Stimulated activated CD8-positive, alpha-beta memory T cell treated with anti-CD3 and anti-CD28 coated beads, Interleukin-4, amount 100 ng/mL, for 1 hour (primary cell): ENCODE results near the gene KIF1B.

Source experiments
- DNase-seq, 2 donors: peaks; one replicate each; pipeline ENCODE4 v3.0.0-alpha.2; 2020; ENCODE audit warnings: low read depth in 2 of 2, low spot score in 1 of 2

The KIF1B gene

DNA sequence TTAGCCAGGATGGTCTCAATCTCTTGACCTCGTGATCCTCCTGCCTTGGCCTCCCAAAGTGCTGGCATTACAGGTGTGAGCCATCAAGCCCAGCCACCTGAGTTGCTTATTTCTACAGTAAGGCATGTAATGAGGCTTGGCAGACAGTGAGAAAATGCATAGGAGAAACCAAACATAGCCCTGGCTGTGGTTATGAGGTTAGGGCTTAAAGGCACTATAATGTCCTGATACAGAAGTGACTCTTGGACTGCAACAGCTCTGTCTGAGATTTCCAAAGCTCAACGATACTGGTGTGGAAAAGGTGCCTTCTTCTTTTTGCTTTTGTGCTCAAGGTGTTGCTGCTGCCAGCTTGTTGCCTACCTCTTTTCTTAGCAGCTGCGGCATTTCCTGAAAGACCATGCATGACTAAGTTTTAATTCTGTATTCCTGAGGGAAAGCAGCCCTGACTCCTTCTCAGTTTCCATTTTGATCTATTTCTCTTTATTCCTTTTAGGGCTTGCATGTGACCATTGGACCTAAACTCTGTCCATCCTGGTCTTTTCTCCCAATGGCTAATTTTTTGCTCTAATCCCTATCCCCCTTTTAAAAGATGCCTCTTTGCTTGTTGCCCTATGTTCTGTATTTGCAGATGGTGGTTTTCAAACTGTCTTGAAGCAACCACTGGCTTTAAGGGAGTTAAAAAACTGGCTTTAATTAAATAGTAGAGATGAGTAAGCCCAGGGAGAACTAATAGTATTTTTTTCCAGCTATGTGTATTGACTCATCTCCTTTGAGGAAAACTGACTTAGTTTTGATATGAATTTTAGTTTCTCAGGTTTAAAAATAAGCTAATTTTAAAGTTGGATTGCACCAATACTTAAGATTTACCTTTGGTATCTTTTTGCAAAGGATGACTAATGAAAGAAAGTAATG, 70.3 kb downstream of the KIF1B start:
- no peak for DNase-seq

DNA sequence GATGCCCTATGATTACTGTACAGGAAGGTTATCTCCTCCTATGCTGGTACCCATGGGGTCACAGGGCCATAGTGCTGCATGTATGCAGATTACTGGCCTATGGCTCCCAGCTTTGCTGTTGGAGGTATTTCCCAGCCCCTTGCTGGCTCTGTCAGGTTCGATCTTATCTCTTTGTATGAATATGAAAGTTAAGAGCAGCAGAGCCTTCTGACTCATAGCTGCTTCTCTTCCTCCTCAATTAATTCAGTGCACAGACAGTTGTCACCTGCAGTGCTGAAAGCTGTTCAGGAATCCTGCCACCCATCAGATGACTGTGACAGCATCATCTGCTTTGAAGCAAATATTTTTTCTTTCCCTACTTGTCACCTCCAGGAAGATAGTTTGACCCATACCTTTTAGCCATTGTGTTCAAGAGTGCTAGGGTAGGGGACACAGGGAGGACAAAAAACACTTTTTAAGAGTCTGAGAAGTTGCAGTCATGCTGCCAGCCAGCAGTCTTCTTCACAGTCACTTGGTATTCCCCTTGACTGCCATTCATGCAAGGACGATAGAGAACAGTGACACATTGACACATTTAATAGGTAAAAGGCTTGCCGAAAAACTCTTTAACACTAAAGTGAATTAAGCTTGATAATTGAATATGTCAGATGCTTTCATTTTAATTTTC, 73.1 kb downstream of the KIF1B start:
- no peak for DNase-seq

DNA sequence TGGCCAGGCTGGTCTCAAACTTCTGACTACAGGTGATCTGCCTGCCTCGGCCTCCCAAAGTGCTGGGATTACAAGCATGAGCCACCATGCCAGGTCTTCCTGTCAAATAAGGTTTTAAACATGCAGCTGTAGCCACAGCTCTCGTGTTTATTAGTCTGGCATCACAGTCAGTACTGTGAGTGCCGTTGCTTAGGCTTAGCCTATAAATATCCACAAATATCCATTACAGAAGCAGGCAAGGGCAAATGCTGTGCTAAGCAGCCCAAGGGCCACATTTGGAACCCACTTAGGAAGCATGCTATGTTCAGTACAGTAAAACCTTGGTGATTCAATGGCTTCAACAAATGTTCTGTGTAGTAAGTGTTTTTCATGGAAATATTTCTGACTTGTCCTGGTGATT, 75.9 kb downstream of the KIF1B start:
- DNase-seq = no peak

DNA sequence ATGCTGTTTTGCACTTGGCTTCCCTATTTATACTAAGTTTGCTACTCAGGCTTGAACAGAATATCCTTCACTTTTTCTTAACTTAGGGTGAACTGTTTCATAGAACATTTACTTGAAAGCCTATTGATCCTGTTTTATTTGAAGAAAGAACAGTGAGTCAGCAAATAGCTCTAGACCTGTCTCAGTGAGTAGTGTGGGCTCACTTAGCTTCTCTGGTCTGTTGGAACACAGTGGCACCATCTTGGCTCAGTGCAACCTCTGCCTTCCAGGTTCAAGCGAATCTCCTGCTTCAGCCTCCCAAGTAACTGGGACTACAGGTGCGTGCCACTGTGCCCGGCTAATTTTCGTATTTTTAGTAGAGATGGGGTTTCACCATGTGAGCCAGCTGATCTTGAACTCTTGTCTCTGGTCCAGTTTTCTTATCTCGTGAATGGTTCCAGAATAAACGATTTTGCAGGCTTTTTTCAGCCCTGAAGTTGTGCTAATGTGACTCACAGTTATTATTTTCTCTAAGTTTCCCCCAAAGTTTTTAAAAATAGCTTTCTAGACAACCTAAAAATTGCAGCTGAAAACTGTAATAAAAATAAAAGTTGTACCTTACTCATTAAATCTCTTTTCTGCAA, 76.8 kb downstream of the KIF1B start:
- no peak for DNase-seq

DNA sequence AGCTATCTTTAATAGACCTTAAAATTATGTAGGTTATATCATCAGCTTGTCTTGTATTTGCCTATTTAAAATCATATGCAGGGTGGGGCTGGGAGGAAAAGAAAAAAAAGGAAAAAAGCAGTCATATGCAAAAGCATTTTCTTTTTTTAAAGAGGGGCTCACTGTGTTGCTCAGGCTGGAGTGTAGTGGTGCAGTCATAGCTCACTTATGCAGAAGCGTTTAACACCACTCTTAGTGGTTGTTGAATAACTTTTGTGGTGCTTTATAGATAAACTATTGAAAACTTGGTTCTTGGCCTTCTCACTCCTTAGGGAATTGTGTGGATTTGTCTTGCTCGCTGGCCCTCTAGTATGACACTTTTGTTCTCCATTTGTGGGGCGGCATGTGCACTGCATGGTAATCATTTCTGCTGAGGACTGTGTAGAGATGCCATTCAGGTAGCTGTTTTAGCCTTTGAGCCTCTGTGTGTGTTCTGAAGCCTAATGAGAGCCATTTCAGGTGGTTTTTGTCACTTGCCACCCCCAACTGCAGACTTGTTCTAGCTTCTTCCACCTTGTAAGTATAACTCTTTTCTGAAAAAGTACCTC, 77.8 kb downstream of the KIF1B start:
- DNase-seq = no peak

DNA sequence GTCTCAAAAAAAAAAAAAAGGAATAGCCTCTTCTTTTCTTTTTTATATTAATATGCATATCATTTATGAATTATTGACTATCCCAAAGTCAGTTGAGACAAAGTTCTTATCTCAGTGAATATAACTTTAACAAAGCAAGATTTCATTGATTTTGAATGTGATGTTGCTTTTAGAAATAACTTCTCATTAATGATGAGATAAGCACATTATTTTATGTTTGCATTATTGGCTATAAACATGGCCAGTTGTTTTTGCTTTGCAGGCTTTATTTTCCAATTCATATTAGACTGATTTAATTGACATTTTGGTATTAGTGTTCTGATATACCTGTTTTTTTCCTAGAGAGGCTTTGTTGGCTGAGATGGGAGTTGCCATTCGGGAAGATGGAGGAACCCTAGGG, 81.3 kb downstream of the KIF1B start:
- no peak for DNase-seq

DNA sequence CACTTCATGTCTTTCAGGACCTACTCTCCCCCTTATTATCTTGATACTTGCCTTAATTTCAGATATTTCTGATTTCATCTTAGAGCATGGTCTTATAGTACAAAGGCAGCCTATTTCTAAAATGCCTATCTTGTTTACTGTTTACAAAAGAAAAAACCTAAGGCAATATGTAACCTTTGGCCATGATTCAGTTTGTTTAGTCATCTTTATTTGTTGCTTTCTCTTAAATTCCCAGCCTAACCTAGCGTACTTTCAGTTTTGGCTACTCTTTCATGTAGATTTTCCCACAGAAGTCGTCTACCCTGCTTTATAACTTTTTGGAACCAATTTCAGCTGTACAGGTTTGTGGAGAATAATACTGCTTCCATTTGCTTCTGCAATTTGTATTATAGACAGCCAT, 81.8 kb downstream of the KIF1B start:
- DNase-seq = no peak

DNA sequence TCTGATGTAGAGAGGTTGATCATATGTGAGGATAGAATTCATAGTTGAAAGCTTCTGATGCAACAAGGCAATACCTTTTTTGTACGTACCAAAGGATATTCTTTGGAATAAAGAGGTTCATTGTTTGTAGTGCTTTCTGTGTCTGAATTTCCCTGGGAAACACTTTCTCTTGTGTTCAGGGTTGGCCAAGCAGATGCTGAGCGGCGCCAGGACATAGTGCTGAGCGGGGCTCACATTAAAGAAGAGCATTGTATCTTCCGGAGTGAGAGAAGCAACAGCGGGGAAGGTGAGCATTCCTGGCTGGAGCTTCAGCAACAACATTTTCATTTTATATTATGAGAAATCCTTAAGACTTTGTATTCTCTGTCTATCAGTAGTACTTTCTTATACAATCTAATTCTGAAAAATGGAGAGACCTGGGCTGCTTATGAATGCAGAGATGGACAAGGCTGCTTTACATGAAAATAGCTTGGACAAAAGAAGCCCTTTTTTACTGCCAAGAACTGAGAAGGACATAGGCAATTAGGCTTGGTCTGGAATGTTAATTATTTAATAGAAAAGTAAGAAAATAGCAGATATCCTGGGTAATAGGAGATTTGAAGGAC, 85.2 kb downstream of the KIF1B start:
- no peak for DNase-seq

DNA sequence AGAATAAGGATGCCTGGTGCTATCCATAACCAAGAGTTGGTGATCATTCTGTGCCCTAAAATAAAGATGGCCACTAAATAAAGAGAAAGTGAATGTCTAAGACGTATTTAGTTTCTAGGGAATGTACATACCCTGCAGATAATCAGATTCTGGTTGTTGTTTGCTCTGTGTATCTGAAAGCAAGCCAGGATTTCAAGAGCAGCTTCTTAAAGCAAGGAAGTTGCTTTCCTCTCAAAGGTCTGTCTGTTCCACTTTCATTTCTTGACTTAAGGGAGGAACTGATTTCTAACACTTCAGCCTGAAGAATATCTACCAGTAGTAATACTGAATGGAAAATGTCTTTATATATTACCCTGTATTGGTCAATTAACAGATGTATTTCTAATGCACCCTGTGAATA, 88.8 kb downstream of the KIF1B start:
- DNase-seq = no peak

DNA sequence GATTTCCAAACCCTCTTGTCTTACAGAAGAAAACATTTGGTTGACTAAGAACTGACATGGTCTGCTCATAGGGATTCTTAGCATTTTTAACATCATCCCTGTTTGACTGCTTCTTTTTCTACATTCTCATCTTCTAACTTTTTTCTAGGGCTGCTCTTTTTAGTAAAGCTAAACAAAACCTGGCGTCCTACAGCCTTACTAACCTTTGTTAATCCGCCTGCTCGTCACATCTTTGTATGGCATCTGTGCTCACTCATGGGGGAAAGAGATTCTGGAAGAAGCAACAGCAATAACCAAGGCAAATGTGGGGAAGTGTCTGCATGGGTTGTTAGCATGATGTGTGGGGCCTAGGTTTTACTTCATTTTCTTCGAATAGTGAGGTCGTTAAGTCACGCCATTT, 92.0 kb downstream of the KIF1B start:
- DNase-seq = no peak

DNA sequence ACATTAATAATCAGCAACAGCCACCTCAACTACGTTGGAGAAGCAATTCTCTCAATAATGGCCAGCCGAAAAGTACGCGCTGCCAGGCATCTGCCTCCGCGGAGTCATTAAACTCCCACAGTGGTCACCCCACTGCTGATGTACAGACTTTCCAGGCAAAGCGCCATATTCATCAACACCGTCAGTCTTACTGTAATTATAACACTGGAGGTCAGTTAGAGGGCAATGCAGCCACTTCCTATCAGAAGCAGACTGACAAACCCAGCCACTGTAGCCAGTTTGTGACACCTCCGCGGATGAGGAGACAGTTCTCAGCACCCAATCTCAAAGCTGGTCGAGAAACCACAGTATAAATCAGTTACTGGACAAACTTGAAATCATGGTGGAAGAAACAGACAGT, 93.9 kb downstream of the KIF1B start:
- DNase-seq = no peak

DNA sequence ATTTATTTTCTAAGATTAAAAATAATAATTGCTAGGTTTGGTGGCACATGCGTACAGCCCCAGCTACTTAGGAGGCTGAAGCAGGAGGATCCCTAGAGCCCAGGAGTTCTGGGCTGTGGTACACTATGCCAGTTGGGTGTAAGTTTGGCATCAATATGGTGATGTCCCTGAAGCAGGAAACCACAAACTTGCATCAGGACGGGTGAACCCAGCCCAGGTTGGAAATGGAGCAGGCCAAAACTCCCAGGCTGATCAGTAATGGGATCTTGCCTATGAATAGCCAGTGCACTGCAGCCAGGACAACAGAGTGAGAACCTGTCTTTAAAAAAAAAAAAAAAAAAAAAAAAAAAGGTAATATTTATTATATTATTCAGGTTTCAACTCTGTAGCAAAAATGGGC, 96.1 kb downstream of the KIF1B start:
- no peak for DNase-seq

DNA sequence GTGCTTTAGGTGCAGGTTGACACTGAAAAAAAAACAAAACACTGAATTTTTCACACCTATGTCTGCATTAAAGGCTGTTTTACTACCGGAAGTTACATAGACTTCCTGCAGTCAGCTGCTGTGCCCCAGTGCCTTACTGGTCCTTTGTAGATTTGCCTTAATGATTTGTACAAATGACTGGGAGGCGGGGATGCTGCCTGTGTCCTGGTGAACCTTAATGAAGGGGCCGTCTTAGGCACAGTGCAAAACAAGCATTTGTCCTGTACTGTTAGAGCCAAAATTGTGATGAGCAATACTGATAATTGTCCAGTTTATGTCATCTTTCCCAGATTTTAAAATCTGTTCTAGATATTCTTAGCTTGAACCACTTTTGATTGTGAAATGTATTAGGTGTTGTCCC, 97.6 kb downstream of the KIF1B start:
- DNase-seq = no peak

DNA sequence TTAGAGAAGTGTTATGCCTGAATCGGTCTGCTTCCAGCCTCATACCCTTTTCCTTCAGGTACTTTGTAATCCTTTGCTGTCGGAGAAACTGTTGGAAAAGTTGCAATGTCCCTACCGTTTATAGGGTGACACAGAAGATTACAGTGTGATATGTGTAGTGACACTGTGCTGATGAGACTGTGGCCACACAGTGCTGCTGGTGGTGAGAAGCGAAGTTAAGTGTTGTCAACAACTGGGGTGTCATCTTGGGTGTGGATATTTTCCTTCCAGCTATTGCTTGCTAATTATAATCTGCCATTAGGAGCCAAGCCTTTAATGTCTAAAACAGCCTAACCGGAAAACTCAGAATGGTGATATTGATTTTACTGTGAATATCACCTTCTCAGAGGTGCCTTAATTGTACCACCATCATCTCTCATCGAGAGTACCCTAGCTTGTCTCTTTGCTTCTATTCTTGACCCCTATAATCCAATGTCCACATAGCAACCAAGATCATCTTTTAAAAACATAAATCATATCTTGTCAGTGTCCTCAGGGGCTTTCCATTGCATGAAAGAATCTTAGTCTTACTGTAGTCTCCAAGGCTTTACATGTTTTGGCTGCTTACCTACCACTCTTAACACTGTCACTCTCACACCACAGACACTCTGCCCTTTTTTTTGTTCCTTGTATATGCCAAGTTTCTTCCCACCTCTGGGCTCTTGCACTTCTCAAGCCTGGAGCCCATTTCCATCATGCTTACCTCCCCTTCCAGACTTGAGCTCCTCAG, 99.1 kb downstream of the KIF1B start:
- DNase-seq = no peak

DNA sequence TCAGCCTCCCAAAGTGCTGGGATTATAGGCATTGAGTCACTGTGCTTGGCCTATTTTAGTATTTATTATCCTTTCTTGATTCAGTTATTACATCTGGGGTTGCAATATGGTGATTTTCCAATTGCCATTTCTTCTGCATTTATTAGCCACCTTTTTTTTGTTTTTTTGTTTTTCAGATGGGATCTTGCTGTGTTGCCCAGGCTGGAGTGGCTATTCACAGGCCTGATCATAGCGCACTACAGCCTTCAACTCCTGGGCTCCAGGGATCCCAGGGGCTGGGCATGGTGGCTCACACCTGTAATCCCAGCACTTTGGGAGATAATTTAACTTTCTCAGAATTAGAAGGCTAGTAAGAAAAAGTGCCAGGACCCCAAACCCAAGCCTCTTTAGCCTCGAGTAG, 106.4 kb downstream of the KIF1B start:
- DNase-seq = no peak

DNA sequence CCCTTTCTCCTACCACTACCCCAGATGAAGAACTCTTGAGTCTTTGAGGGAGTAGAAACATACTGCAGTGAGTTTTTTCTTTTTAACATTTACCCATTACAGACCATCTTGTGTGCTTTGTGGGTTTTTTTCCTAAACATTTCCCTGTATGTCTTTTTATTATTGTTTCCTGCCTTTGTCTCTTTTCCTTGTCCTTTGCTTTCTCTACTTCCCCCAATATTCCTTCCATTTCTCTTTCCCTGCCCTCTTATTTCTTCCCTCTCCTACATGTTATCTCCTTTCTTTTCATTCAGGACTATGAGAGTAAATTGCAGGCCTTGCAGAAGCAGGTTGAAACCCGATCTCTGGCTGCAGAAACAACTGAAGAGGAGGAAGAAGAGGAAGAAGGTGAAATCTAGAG, 109.4 kb downstream of the KIF1B start:
- DNase-seq = no peak

DNA sequence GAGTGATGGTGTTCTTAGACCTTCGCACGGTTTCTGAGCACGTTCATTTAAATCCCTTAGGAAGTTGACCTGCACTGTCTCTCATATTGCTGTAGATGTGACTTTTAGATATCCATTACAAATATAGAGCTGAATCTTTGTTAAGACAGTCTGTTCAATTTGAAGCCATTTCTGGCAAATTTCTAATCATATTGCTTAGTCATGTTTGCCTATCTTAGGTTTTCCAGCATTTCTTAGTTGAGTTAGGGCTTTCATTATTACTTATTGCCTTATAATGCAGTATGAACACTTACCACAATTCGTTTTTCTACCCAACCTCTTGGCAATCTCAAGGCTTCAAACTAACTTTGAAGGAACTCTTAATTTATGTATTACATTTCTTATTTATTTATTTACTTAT, 110.0 kb downstream of the KIF1B start:
- DNase-seq = no peak

DNA sequence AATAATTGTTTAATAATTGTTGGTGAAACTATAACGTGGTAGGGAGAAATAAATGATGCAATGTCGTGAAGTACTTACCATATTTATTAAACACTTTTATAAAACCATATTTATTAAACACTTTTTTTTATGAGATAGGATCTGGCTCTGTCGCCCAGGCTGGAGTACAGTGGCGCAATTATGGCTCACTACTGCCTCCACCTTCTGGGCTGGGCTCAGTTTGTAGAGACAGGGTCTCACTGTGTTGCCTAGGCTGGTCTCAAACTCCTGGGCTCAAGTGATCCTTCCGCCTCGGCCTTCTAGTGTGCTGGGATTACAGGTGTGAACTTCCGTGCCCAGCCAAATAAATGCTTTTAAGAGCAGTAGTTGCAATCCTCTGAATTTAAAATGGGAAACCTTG, 112.5 kb downstream of the KIF1B start:
- no peak for DNase-seq

DNA sequence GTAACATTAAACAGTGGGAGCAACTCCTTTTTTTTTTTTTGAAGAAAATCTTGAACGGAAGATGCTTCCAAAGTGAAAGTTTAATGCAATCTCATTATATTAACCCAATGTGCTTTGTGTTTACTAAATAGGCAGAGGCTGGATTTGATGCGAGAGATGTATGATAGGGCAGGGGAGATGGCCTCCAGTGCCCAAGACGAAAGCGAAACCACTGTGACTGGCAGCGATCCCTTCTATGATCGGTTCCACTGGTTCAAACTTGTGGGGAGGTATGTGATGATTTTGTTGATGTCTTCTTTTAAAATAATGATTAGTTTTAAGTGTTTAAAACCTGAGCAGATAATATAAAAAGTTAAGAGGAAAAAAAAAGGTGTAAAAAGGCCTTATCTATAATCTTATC, 114.3 kb downstream of the KIF1B start:
- DNase-seq = no peak

DNA sequence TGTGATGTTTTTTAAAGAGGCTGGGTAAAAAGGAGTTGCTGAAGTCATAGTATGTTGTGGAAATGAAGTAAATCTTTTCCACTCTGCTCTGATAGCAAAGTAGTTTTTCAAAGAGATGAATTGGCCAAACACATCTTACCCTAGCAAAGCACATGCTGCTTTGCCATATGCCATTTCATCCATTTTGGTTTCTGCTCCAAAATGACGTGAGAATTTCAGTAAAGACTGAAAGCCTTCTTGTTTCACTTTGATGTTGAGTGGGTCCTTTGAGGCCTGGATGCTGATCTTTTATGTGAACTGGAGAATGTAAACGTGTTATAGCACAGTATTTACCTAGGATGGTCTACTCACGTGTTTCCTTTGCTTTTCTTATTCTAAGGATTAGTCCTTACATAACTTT, 115.2 kb downstream of the KIF1B start:
- DNase-seq = no peak

DNA sequence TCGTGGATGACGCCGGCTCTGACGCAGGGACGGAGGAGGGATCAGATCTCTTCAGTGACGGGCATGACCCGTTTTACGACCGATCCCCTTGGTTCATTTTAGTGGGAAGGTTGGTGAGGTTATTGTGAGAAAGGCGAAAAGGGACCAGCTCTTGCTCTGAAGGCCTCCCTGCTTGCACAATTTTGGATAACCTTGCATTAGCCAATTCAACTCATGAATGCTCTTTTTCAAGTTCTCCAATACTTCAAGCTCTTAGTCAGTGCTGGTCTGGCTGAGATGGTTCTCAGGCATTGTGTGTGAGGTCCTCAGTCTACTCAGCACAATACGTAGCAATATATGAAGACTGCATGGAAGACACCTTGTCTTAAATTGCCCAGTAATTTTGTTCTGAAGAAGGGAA, 115.9 kb downstream of the KIF1B start:
- no peak for DNase-seq
